A673 (cell line): Measurements from ENCODE around the gene RNASET2. TPM values are rescaled to one million over a fixed set of nuclear protein-coding genes. Genes with fewer than 3 reads are reported as not detected.

Experiments
- BruUV-seq: library from RNA; stranded (reverse); fragments of 400-500 nt; replicated peaks from 2 replicates; lab custom pipeline; 2021; lab: Mats Ljungman, UMichigan
- CTCF ChIA-PET: fragments of 300-600 bp; sonication (Branson Sonifier 250); formaldehyde crosslinking; loops from one replicate; lab custom pipeline; 2022; ENCODE audit warnings: antibody characterized with exemption; lab: Charles Lee
- POLR2A ChIA-PET: fragments of 300-600 bp; sonication (Branson Sonifier 250); formaldehyde crosslinking; loops from one replicate; lab custom pipeline; 2022; ENCODE audit warnings: antibody characterized with exemption; ENCODE audit not compliant: low non-redundant PET; lab: Charles Lee
- DNase-seq: peaks from one replicate; pipeline ENCODE4 v3.0.0-alpha.2; 2015; ENCODE audit warnings: low spot score
- H3K27ac ChIP-seq: fragments of 200-600 bp; sonication (generic); 2 replicates; pipeline ENCODE4 v1.5.1; 2016; ENCODE audit warnings: mixed run types, low read depth, mild to moderate bottlenecking, mixed read lengths, antibody characterized with exemption, low read length; ENCODE audit not compliant: poor library complexity, severe bottlenecking
- H3K27me3 ChIP-seq: fragments of 200-600 bp; sonication (generic); replicated peaks from 2 replicates; pipeline ENCODE4 v1.6.1; 2017; ENCODE audit warnings: mixed run types, low read depth, mild to moderate bottlenecking, mixed read lengths, antibody characterized with exemption, low read length; ENCODE audit not compliant: insufficient read depth, poor library complexity
- H3K36me3 ChIP-seq: fragments of 200-600 bp; sonication (generic); 2 replicates; pipeline ENCODE4 v1.6.1; 2016; ENCODE audit warnings: mixed run types, mild to moderate bottlenecking, mixed read lengths, antibody characterized with exemption, low read length; ENCODE audit not compliant: insufficient read depth, poor library complexity, severe bottlenecking
- H3K4me1 ChIP-seq: fragments of 200-600 bp; sonication (generic); 2 replicates; pipeline ENCODE4 v1.6.1; 2017; ENCODE audit warnings: mixed run types, mild to moderate bottlenecking, mixed read lengths, antibody characterized with exemption, low read length; ENCODE audit not compliant: insufficient read depth, poor library complexity, severe bottlenecking
- H3K4me3 ChIP-seq: fragments of 200-600 bp; sonication (generic); 2 replicates; pipeline ENCODE4 v1.5.1; 2016; ENCODE audit warnings: low read depth, mixed run types, mild to moderate bottlenecking, mixed read lengths, low read length; ENCODE audit not compliant: poor library complexity, severe bottlenecking
- H3K9me3 ChIP-seq: fragments of 200-600 bp; sonication (generic); 2 replicates; pipeline ENCODE4 v1.6.1; 2016; ENCODE audit warnings: mixed run types, low read depth, mild to moderate bottlenecking, mixed read lengths, antibody characterized with exemption, low read length; ENCODE audit not compliant: poor library complexity, severe bottlenecking
- CTCF ChIP-seq: fragments of 300-800, 200-600 bp; sonication (generic); conservative IDR thresholded peaks from 2 replicates; pipeline ENCODE4 v1.5.1; 2017; ENCODE audit warnings: low read depth, mild to moderate bottlenecking, antibody characterized with exemption, low read length, moderate library complexity, mixed read lengths
- EZH2 ChIP-seq: fragments of 200-600 bp; sonication (generic); IDR thresholded peaks from 2 replicates; pipeline ENCODE4 v1.6.1; 2017; ENCODE audit warnings: borderline replicate concordance, low read depth, mild to moderate bottlenecking, mixed read lengths, antibody characterized with exemption, low read length; ENCODE audit not compliant: poor library complexity, severe bottlenecking
- intact Hi-C: fragments of 100-400 bp; cut with micrococcal nuclease; formaldehyde crosslinking; loops from one replicate; pipeline ENCODE4 v1.10.0; 2022; ENCODE audit not compliant: unreplicated experiment
- total RNA-seq: library from RNA; stranded (reverse); gene quantifications from 2 replicates; pipeline ENCODE4 v1.2.3, GENCODE V29; 2021

Gene RNASET2
- total RNA-seq, 1 experiment from 2014 or later, result 5.7 TPM

- no peaks in the 10 kb centered on the region for H3K36me3 ChIP-seq
- POLR2A ChIA-PET, result no interaction called here
- CTCF ChIA-PET, result no interaction called here
- intact Hi-C loops, result no loop called here
- DNase-seq, result no peak
- no peak overlapping the region for H3K4me3 ChIP-seq
- H3K4me1 ChIP-seq, result no peaks in the 10 kb centered on the region
- no peak overlapping the region for H3K27ac ChIP-seq
- TF ChIP-seq EZH2, result no peak
- TF ChIP-seq CTCF, result no peak
- no peaks in the 10 kb centered on the region for H3K27me3 ChIP-seq
- BruUV-seq, result no TSS peak
- no peaks in the 10 kb centered on the region for H3K9me3 ChIP-seq
These were observed 45.1 kb downstream of the RNASET2 start for GRCh38 chr6:166911248-166911677.

GRCh38 chr6:166910601-166911000, 45.7 kb downstream of the RNASET2 start:
- no peak for TF ChIP-seq CTCF
- TF ChIP-seq EZH2, result no peak
- Histone ChIP-seq H3K9me3 (no peaks in the 10 kb centered on the region), H3K36me3 (no peaks in the 10 kb centered on the region), H3K4me3 (no peak overlapping the region), H3K27me3 (no peaks in the 10 kb centered on the region), H3K4me1 (no peaks in the 10 kb centered on the region), H3K27ac (no peak overlapping the region)
- no peak for DNase-seq
- intact Hi-C loops, result no loop called here
- POLR2A ChIA-PET, result no interaction called here
- CTCF ChIA-PET, result no interaction called here
- no TSS peak for BruUV-seq

GRCh38 chr6:166908811-166909210, 47.5 kb downstream of the RNASET2 start:
- no peaks in the 10 kb centered on the region for H3K36me3 ChIP-seq
- no peak for DNase-seq
- peaks cover 15% of the 10 kb centered on the region for H3K27me3 ChIP-seq
- H3K9me3 ChIP-seq, result no peaks in the 10 kb centered on the region
- no peak overlapping the region for H3K27ac ChIP-seq
- intact Hi-C loops, result no loop called here
- CTCF ChIA-PET, result no interaction called here
- TF ChIP-seq EZH2, result no peak
- TF ChIP-seq CTCF, result no peak
- no peaks in the 10 kb centered on the region for H3K4me1 ChIP-seq
- POLR2A ChIA-PET, result no interaction called here
- no peak overlapping the region for H3K4me3 ChIP-seq
- BruUV-seq, result no TSS peak
